HUDEP-2 (cell line): ENCODE measurements around the gene HCFC1R1.

ENCODE experiments used
- DNase-seq, 76 experiments: peaks; one replicate each; lab custom pipeline; 2025; ENCODE audit not compliant: unreplicated experiment in 76 of 76; lab: John Stamatoyannopoulos, UW

The HCFC1R1 gene

DNA sequence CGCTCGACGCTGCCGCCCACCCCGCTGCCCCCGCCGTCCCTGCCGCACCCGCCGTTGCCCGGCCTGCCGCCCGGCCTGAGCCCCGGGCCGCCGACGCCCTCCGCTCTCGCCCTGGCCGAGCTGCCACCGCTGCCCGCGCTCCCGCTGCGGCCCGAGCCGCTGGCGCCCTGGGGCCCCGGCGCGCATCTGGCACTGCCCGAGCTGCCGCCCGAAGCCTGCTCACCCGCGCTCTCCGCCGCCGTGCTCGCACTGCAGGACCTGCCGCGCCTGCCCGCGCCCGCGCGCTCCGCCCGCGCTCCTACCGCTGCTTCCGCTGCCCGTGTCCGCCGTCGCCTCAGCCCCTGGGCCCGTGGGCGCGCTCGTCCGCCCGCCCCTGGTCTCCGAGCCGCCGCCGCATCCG, 19.4 kb downstream of the HCFC1R1 start:
- DNase-seq, result peak in 6 of 76 experiments; percentile 20 to 53 (median 37)

DNA sequence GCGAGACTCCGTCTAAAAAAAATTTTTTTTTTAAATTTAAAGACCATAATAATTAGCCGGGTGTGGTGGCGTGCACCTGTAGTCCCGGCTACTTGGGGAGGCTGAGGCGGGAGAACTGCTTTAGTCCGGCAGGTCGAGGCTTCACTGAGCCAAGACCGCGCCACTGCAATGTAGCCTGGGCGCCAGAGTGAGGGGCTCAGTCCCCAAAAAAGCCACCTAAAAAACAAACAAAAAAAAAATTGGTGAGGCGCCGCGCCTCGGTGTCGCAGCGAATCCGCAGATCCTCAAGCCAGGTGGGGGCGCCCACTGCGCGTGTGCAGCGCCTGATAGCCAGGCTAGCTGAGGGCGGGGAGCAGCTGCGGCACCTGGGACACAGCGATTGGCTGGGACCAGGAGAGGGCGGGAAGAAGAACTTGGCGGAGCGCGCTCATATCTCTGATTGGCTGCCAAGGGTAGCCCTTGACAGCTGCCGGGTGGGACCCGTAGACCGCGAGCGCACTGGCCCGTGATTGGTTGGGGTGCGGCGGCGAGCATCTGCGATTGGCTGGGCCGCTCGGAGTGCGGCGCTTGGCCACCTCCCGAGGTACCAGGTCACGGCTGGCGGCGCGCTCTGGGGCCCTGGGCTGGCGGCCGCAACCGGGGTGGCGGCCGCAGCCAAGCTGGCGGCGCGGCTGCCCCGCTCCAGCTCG, 20.0 kb downstream of the HCFC1R1 start:
- DNase-seq, result peak; percentile 48 to 99 (median 98)

DNA sequence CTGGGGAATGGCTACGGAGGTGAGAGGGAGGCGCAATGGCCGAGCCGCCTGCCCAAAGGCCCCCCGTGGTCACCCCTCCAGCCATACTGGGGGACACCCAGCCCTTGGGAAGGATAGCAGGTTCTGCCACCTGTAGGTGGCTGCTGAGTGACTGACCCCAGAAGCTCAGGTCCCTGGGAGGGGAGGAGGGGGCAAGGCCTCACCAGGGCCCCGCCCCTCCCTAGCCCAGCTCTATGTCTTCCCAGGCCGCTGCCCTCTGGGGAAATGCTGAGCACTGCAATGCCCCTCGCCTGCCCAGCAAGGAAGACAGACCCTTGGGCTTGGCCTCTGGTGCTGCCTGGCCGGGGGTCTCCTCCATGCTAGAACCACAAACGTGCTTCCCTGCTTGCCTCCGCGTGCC, 22.4 kb downstream of the HCFC1R1 start:
- no peak for DNase-seq

DNA sequence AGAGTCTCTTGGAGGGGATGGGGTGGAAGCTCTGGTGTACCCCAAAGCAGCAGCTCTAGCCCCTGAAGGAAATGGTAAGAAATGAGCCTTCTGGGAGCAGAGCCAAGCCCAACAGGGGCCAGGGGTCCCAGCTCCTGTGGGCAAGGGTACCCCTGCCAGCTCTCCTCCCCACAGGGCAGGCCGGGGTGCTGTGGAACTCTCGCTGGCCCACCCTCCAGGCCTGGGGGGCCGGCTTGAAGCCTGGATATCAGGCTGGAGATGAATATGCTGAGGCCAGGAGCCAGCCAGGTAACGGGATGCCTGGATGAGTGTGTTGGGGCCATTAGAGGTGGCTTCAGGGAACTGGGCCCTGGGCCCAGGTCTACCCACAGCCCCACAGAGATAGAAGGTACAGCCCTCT, 23.2 kb downstream of the HCFC1R1 start:
- no peak for DNase-seq

DNA sequence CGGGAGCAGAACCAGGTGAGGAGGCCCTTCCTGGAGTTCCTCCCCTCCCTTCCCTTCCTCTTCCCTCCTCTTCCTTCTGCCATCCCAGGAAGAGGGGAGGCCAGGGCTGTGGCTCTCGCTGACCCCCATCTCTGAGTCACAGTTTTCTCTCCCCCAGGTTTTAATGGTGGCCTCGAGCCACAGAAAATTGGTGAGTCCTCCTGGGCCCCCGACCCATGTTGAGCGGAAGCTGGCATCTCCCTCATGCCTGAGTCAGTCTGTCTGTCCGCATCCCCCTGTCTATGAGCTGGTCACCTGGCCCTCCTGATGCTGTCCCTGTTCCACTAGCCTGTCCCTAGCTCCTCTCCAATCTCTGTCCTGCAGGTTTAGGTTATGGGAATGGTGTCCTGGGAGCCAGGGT, 23.8 kb downstream of the HCFC1R1 start:
- DNase-seq, result no peak

DNA sequence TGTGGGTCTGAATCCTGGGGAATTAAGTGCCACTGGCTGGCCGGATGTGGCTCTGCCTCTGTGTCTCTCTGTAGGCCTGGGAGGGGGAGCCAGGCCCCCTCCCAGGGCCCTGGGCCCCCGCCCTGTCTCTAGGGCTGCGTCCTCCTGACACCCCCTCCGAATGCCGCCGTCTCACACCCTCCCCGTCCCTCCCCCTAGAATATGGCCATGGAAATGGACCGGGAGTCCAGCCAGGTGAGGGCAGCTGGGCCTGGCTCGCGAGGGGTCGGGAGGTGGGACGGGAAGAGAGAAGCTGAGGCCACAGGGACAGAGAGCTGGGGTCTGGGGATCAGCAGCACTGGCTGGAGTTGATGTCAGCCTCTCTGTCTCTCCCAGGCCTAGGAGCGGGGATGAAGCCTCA, 27.4 kb downstream of the HCFC1R1 start:
- no peak for DNase-seq

DNA sequence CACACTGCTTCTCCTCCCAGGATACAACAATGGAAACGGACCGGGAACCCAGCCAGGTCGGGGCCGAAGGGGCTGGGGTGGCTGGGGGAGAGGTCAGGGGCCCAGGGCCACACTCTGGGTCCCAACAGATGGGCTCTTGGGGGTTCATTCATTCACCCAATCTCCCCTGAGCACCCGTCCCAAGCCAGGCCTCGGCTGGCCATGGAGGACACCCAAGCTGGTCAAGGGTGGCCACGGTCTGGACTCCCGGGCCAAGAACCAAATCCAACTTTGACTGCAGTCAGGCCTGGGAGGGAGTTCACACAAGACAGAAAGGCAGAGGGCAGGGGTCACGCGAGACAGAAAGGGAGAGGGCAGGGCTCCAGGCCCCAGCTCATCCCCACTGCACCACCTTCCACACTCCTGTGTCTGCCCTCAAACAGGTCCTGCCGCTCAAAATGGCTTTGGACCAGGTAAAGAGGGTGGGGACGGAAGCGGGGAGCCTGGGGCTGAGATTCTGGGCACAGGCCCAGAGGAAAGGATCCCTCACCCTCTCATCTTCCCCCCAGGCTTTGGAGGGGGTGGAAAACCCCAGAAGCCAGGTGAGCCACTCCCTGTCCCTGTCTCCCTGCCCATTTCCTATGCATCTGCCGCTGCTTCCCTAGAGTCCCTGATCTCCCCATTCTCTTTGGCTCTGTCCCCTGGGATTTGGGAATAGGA, 31.2 kb downstream of the HCFC1R1 start:
- DNase-seq, result no peak

DNA sequence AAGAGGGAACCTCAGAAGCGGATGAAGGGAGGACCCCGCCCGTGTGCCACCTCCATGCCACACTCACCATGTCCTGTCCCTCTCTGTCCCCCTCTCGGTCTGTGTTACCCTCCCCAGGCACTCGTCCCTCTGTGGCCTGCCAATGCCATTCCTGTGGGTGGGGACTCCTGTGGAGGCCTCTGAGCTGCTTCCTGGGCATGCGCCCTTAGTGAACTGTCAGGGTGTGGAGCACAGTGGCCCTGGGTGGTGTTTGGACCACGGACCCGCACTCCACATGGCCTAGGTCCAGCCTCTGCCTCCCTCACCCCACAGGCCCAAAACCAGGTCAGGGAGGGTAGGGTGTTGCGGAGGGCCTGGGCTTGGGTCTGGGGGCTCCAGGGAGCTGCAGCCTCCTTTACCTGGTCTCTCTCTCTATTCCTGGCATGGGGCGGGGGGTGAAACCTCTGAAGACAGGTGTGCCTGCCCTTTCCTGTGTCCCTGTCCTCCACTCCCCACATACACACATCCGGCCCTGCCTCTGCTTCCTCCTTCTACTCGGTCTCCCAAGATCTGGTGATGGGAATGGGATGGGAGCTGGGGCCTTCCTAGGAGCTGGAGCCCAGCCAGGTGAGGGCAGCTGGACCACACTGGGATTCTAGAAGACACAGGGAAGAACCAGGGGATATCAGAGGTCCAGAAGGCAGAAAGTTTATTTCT, 32.0 kb downstream of the HCFC1R1 start:
- DNase-seq, result no peak

DNA sequence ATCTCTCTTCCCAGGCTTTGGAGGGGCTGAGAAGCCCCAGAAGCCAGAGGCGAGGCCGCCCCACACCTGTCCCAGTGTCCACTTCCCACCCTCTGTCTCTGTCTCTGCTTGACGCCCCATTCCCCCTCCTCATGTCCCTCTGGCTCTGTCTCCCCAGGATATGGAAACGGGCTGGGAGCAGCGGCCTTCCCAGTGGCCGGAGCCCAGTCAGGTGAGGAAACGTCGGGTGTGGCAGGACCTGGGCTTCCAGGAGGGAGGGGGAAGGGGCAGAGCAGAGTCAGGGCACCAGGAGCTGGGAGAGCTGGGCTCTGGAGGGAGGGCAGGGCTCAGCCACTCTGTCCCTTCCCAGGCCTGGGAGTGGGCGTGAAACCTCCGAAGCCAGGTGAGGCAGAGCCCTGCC, 32.9 kb downstream of the HCFC1R1 start:
- no peak for DNase-seq

DNA sequence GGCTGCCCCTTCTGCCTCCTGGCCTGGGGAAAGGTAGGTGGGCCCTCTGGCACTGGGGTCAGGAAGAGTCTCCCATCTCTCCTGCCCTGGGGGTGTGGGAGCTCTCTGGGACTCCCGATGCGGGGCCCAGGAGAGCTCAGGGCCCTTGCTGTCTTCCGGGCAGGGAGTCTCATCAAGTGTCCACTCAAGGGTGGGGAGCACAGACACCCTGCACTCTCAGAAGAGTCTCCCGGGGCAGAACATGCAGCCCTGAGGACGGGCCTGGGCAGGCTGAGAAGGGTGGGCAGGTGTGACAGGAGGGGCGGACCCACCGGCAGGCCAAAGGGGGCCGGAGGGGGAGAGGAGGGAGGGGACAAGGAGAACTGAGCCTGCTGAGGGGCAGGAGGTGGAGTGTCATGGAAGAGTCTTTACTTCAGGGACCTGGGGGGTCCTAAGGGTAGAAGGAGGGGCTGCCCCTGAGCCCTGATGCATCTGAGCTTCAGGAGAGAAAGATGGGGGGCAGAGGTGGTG, 35.1 kb downstream of the HCFC1R1 start:
- no peak for DNase-seq

DNA sequence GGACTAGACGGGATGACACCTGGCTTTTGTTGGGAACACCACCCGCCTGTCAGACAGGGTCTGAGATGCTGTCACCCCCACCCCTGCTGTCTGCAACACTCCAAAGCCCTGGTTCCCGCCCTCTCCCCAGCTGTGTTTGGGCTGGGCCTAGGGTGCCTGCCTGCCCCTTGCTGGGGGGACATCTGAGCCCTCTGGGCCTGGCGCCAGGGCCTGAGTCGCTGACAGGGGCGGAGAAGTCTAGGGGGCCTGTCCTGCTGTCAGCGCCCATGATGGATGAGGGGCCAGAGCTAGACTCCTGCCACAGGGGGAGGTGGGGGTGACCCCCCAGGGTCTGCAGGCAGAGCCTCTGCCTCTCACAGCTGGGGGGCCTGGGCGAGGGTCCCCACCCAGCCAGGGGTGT, 35.9 kb downstream of the HCFC1R1 start:
- no peak for DNase-seq

DNA sequence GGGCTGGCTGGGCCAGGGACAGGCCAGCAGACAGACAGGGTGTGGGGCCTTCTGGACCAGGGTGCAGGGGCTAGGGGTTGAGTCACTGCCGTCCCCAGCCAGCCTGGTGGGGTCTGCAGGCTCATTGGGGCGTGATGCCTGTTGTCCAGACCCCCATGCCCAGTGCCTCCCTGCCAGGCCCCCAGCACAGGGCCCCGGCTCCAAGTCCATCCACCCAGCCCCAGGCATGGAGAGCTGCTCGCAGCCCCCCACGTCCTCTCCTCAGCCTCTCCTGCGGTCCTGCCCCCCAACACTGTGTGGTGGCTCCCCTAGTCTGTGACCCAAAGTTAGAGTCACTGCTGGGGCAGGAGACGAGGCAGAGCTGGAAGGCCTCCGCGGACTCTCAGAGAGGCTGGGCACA, 36.5 kb downstream of the HCFC1R1 start:
- DNase-seq, result no peak

DNA sequence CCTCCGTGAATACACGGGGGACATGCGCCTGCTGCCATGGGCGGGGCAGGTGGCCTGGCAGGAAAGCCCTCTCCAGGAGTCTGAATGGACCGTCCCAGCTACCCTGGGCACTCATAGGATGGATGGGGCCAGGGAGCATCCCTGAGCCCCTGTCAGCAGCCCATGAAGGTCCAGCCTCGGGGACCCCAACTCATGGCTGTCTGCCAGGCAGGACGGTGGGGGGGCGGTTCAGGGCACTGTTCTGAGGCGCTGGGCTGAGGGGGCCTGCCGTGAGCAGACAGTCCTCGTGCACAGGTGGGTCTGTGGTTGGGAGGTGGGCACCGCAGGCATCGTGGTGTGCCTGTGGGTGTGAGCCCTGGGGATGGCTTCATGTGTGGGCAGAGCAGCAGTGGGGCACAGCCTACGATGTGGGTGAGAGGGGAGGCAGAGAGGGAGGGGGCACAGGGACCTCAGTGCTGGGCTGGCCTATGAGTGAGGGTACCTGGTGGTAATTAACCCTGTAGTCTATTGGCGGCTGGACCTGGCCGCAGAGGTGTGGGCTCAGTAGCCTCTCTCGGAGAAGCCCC, 37.0 kb downstream of the HCFC1R1 start:
- no peak for DNase-seq

DNA sequence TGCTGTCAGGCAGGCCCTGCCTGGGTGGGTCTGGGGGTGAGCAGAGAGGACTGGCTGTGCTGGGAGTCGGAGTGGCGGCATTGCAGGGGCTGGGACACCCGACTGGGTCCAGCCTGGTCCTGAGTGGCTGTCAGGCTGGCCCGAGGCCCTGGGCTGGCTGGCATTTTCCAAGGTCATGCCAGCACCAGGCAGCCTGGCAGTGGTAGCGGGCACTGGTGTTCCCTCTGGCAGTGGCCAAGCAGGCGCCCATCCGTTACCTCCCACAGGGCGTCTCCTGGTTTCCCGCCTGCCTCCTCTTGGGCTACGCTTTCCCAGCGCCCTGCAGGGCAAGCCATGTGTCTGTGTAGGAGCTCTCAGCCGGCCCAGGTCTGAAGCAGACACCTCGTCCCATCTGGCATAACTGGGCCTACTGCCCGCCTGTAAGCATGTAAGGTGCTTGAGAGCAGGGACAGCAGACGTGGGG, 37.8 kb downstream of the HCFC1R1 start:
- no peak for DNase-seq

DNA sequence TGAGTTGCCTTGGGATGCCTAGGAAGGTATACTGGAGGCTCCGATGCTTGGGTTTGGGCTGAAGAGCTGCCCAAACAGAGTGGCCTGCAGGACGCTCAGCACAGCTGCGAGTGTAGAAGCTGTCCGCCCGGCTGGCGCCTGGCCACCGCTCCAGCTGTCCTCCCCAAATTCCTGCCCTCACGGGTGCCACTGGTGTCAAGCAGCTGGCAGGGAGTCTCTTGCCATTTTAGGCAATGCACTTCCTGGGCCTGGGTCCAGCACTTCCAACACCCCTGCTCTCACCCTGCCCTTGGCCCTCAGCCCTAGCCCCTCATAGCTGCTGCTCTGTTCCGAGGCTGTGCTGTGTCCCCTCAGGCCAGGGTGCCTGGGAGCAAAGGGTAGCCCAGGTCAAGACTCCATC, 38.3 kb downstream of the HCFC1R1 start:
- no peak for DNase-seq

DNA sequence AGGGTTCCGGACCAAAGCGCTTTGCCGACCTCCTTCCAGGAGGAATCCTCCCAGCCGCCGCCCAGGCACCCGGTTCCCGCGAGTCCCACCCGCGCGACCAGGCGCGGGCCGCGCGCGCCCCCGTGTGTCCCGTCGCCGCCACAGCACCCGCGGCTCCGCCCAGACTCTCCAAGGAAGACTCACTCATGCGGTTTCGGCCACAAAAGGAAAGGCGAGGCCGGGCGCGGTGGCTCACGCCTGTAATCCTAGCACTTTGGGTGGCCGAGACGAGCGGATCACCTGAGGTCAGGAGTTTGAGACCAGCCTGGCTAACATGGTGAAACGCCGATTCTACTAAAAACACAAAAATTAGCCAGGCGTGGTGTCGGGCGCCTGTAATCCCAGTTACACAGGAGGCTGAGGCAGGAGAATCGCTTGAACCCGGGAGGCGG, 40.0 kb downstream of the HCFC1R1 start:
- DNase-seq, result peak in 65 of 76 experiments; percentile 15 to 85 (median 62)

DNA sequence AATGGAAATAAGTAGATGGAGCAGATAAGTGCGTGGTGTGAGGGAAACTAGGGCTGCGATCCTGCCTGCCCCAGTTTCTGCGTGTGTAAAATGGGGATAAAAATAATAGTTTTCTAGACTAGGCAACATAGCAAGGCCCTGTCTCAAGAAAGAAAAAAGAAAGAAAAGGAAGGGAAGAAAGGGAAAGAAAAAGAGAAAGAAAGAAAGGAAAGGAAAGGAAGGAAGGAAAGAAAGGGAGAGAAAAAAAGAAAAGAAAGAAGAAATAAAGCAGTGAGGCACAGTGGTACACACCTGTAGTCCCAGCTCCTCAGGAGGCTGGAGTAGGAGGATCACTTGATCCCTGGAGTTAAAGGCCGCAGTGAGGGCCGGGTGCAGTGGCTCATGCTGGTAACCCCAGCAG, 41.3 kb downstream of the HCFC1R1 start:
- no peak for DNase-seq

DNA sequence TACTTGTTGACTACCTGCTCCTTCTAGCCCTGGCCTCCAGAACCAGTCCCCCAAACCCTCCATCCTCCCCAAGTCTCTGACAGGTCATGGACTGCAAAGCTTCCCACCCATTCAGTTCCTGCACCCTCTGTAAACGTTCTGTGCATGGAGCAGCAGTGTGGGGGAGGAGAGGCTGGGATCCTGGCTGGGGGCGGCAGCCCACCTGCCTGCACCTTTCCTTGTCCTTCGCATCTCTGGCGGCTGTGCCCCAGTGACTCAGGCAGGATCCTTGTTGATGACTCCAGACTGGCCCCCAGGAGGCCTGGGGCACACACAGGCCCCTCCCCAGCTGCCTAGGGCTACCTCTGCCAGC, 41.9 kb downstream of the HCFC1R1 start:
- DNase-seq, result no peak

DNA sequence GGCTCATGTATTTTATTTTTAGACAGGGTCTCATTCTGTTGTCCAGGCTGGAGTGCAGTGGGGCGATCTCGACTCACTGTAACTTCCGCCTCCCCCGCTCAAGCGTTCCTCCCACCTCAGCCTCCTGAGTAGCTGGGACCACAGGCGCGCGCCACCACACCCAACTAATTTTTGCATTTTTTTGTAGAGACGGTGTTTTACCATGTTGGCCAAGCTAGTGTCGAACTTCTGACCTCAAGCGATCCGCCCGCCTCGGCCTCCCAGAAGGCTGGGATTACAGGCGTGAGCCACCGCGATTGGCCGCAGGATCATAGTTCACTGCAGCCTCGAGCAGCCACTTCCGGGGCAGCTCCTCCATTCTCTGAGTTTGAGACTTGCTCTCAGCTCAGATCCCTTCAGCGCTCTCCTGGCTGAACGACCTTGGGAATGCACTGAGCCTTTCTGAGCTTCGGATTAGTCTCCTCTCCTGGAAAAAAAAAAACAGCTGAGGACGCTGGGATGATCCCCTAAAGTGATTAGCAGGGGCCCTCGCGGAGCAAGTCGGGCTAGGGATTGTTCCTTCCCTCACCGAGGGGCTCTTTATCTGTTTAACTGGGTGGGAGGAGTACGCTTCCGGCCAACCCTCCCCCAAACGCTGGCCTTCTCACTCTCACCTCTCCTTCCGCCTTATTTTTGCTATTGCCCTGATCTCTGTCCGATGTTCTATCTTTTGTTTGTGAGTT, 42.4 kb downstream of the HCFC1R1 start:
- DNase-seq, result no peak
